Measurements from ENCODE around the gene DCDC1.

The DCDC1 gene

GRCh38 chr11:31102316-31102715, 267.2 kb downstream of the DCDC1 start:
- no peak for DNase-seq

GRCh38 chr11:31096191-31096805, 273.2 kb downstream of the DCDC1 start:
- DNase-seq, result no peak

- DNase-seq, result no peak
Measured at GRCh38 chr11:31092638-31093037, 276.9 kb downstream of the DCDC1 start.

GRCh38 chr11:31089117-31089516, 280.4 kb downstream of the DCDC1 start:
- no peak for DNase-seq

- DNase-seq, result no peak
Measured at GRCh38 chr11:31069447-31070205, 299.9 kb downstream of the DCDC1 start.

- DNase-seq, result no peak
Measured at GRCh38 chr11:31060880-31061279, 308.7 kb downstream of the DCDC1 start.

GRCh38 chr11:31059529-31059928, 310.0 kb downstream of the DCDC1 start:
- no peak for DNase-seq

GRCh38 chr11:31050061-31050765, 319.3 kb downstream of the DCDC1 start:
- no peak for DNase-seq

GRCh38 chr11:31045335-31045734, 324.2 kb downstream of the DCDC1 start:
- no peak for DNase-seq

- DNase-seq, result no peak
Measured at GRCh38 chr11:31030138-31030792, 339.3 kb downstream of the DCDC1 start.

GRCh38 chr11:31026315-31026714, 343.2 kb downstream of the DCDC1 start:
- DNase-seq, result no peak

- no peak for DNase-seq
Measured at GRCh38 chr11:31022080-31022479, 347.5 kb downstream of the DCDC1 start.

GRCh38 chr11:31019786-31020185, 349.8 kb downstream of the DCDC1 start:
- DNase-seq, result no peak

GRCh38 chr11:31005202-31005601, 364.3 kb downstream of the DCDC1 start:
- no peak for DNase-seq

GRCh38 chr11:31001427-31001826, 368.1 kb downstream of the DCDC1 start:
- no peak for DNase-seq

GRCh38 chr11:31000381-31000780, 369.2 kb downstream of the DCDC1 start:
- DNase-seq, result no peak

GRCh38 chr11:30992513-30992849, 377.1 kb downstream of the DCDC1 start:
- no peak for DNase-seq

- DNase-seq, result no peak
Measured at GRCh38 chr11:30991802-30992512, 377.6 kb downstream of the DCDC1 start.

- no peak for DNase-seq
Measured at GRCh38 chr11:30991376-30991775, 378.2 kb downstream of the DCDC1 start.

GRCh38 chr11:30990625-30991296, 378.8 kb downstream of the DCDC1 start:
- no peak for DNase-seq

GRCh38 chr11:30987819-30988218, 381.7 kb downstream of the DCDC1 start:
- no peak for DNase-seq

- no peak for DNase-seq
Measured at GRCh38 chr11:30985536-30985935, 384.0 kb downstream of the DCDC1 start.
